ENCODE results near the gene GON4L. TPM values are rescaled to one million over a fixed set of nuclear protein-coding genes. Genes with fewer than 3 reads are reported as not detected.

Gene GON4L
- total RNA-seq, 1 experiment from 2014 or later = 15.6 TPM

Other genes with a start within 250 kb of the GON4L start
- gene MSTO1, start 247.0 kb downstream of the GON4L start, total RNA-seq (2014; rRNA removed; shearing (Covaris generic); ENCODE audit: low replicate concordance) = 32.4 and 59.4 TPM in 2 replicates
- 32.6 and 48.1 TPM in 2 replicates for gene YY1AP1, start 168.4 kb downstream of the GON4L start, total RNA-seq (2014; rRNA removed; shearing (Covaris generic); ENCODE audit: low replicate concordance)
- gene DAP3, start 168.1 kb downstream of the GON4L start, total RNA-seq (2014; rRNA removed; shearing (Covaris generic); ENCODE audit: low replicate concordance) = 79.0 and 111 TPM in 2 replicates
- gene SYT11, start 2.4 kb upstream of the GON4L start, total RNA-seq (2014; rRNA removed; shearing (Covaris generic); ENCODE audit: low replicate concordance) = 47.9 and 48.6 TPM in 2 replicates
- gene RIT1, start 54.1 kb upstream of the GON4L start, total RNA-seq (2014; rRNA removed; shearing (Covaris generic); ENCODE audit: low replicate concordance) = 43.4 and 54.6 TPM in 2 replicates
- gene KHDC4, start 77.2 kb upstream of the GON4L start, total RNA-seq (2014; rRNA removed; shearing (Covaris generic); ENCODE audit: low replicate concordance) = 26.0 and 32.1 TPM in 2 replicates
- not detected in 2 replicates for gene RXFP4, start 84.4 kb upstream of the GON4L start, total RNA-seq (2014; rRNA removed; shearing (Covaris generic); ENCODE audit: low replicate concordance)
- gene ARHGEF2, start 121.3 kb upstream of the GON4L start, total RNA-seq (2014; rRNA removed; shearing (Covaris generic); ENCODE audit: low replicate concordance) = 38.7 and 70.6 TPM in 2 replicates
- 243 and 387 TPM in 2 replicates for gene SSR2, start 163.7 kb upstream of the GON4L start, total RNA-seq (2014; rRNA removed; shearing (Covaris generic); ENCODE audit: low replicate concordance)
- gene UBQLN4, start 196.6 kb upstream of the GON4L start, total RNA-seq (2014; rRNA removed; shearing (Covaris generic); ENCODE audit: low replicate concordance) = 29.3 and 40.3 TPM in 2 replicates
- 5.8 and 16.9 TPM in 2 replicates for gene LAMTOR2, start 197.6 kb upstream of the GON4L start, total RNA-seq (2014; rRNA removed; shearing (Covaris generic); ENCODE audit: low replicate concordance)
- not detected in 2 replicates for gene RAB25, start 203.9 kb upstream of the GON4L start, total RNA-seq (2014; rRNA removed; shearing (Covaris generic); ENCODE audit: low replicate concordance)
- gene MEX3A, start 225.3 kb upstream of the GON4L start, total RNA-seq (2014; rRNA removed; shearing (Covaris generic); ENCODE audit: low replicate concordance) = 2.3 and 2.7 TPM in 2 replicates